H9 (cell line): ENCODE data around the gene PCSK1N. TPM values are rescaled to one million over a fixed set of nuclear protein-coding genes. Genes with fewer than 3 reads are reported as not detected.

Source experiments
- DNase-seq: peaks from one replicate; pipeline ENCODE4 v3.0.0-alpha.2; 2017
- H2AFZ ChIP-seq: one replicate; pipeline ENCODE4 v1.6.1; 2013; ENCODE audit warnings: mild to moderate bottlenecking, low read length, control low read depth, moderate library complexity
- H2AK5ac ChIP-seq: 2 replicates; pipeline ENCODE4 v1.6.1; 2013; ENCODE audit warnings: low read length, control low read depth, mixed read lengths; ENCODE audit not compliant: insufficient read length
- H2BK120ac ChIP-seq: one replicate; pipeline ENCODE4 v1.6.1; 2013; ENCODE audit warnings: low read depth, mild to moderate bottlenecking, low read length, control low read depth, inconsistent platforms; ENCODE audit not compliant: poor library complexity, severe bottlenecking
- H2BK12ac ChIP-seq: 2 replicates; pipeline ENCODE4 v1.6.1; 2013; ENCODE audit warnings: low read length, control low read depth, mixed read lengths, low read depth; ENCODE audit not compliant: insufficient read length
- H2BK15ac ChIP-seq: 2 replicates; pipeline ENCODE4 v1.6.1; 2013; ENCODE audit warnings: low read depth, low read length, control low read depth
- H2BK20ac ChIP-seq: one replicate; pipeline ENCODE4 v1.6.1; 2013; ENCODE audit warnings: low read depth, mild to moderate bottlenecking, low read length, control low read depth, inconsistent platforms; ENCODE audit not compliant: poor library complexity, severe bottlenecking
- H2BK5ac ChIP-seq: 2 replicates; pipeline ENCODE4 v1.6.1; 2013; ENCODE audit warnings: low read length, control low read depth, mixed read lengths; ENCODE audit not compliant: insufficient read length
- H3K14ac ChIP-seq: 2 replicates; pipeline ENCODE4 v1.6.1; 2013; ENCODE audit warnings: low read length, control low read depth; ENCODE audit not compliant: insufficient read depth
- H3K18ac ChIP-seq: 2 replicates; pipeline ENCODE4 v1.6.1; 2013; ENCODE audit warnings: low read depth, mild to moderate bottlenecking, mixed read lengths, low read length, control low read depth; ENCODE audit not compliant: insufficient read length
- H3K23ac ChIP-seq: 2 replicates; pipeline ENCODE4 v1.6.1; 2013; ENCODE audit warnings: low read length, control low read depth, mixed read lengths, low read depth; ENCODE audit not compliant: insufficient read length
- H3K23me2 ChIP-seq: 2 replicates; pipeline ENCODE4 v1.6.1; 2013; ENCODE audit warnings: low read depth, mild to moderate bottlenecking, mixed read lengths, low read length, control low read depth; ENCODE audit not compliant: insufficient read length, poor library complexity, severe bottlenecking
- H3K27ac ChIP-seq: 2 replicates; pipeline ENCODE4 v1.5.1; 2013; ENCODE audit warnings: low read length, control low read depth, mixed read lengths, low read depth; ENCODE audit not compliant: insufficient read length
- H3K27me3 ChIP-seq: 2 replicates; pipeline ENCODE4 v1.6.1; 2013; ENCODE audit warnings: low read length, control low read depth, inconsistent platforms; ENCODE audit not compliant: insufficient read depth
- H3K4ac ChIP-seq: 2 replicates; pipeline ENCODE4 v1.6.1; 2013; ENCODE audit warnings: low read depth, mild to moderate bottlenecking, control low read depth, inconsistent platforms, low read length, moderate library complexity
- H3K4me1 ChIP-seq: 2 replicates; pipeline ENCODE4 v1.6.1; 2013; ENCODE audit warnings: low read length, control low read depth, inconsistent platforms; ENCODE audit not compliant: insufficient read depth
- H3K4me2 ChIP-seq: 2 replicates; pipeline ENCODE4 v1.6.1; 2013; ENCODE audit warnings: low read length, control low read depth, mixed read lengths; ENCODE audit not compliant: insufficient read length, insufficient read depth
- H3K56ac ChIP-seq: 2 replicates; pipeline ENCODE4 v1.6.1; 2013; ENCODE audit warnings: low read depth, mild to moderate bottlenecking, mixed read lengths, low read length, control low read depth; ENCODE audit not compliant: insufficient read length
- H3K79me1 ChIP-seq: 2 replicates; pipeline ENCODE4 v1.6.1; 2013; ENCODE audit warnings: low read depth, mild to moderate bottlenecking, moderate library complexity, low read length, control low read depth, inconsistent platforms; ENCODE audit not compliant: insufficient read depth, poor library complexity, severe bottlenecking
- H3K79me2 ChIP-seq: 2 replicates; pipeline ENCODE4 v1.6.1; 2013; ENCODE audit warnings: low read length, control low read depth, inconsistent platforms; ENCODE audit not compliant: insufficient read depth
- H3K9ac ChIP-seq: 2 replicates; pipeline ENCODE4 v1.6.1; 2013; ENCODE audit warnings: low read length, control low read depth, mixed read lengths; ENCODE audit not compliant: insufficient read length; ENCODE audit errors: extremely low read depth
- H3K9me3 ChIP-seq: one replicate; pipeline ENCODE4 v1.6.1; 2013; ENCODE audit warnings: low read depth, low read length, inconsistent platforms; ENCODE audit not compliant: control insufficient read depth
- H3T11ph ChIP-seq: one replicate; pipeline ENCODE4 v1.6.1; 2013; ENCODE audit warnings: mild to moderate bottlenecking, low read length, control low read depth, inconsistent platforms
- H4K20me1 ChIP-seq: one replicate; pipeline ENCODE4 v1.6.1; 2013; ENCODE audit not compliant: control insufficient read depth, insufficient read length, insufficient read depth
- H4K5ac ChIP-seq: 2 replicates; pipeline ENCODE4 v1.6.1; 2013; ENCODE audit warnings: low read depth, mild to moderate bottlenecking, mixed read lengths, low read length, control low read depth; ENCODE audit not compliant: insufficient read length
- H4K8ac ChIP-seq: replicated peaks from 2 replicates; pipeline ENCODE4 v1.6.1; 2013; ENCODE audit warnings: low read length, control low read depth, mixed read lengths, low read depth; ENCODE audit not compliant: insufficient read length
- H4K91ac ChIP-seq: 2 replicates; pipeline ENCODE4 v1.6.1; 2013; ENCODE audit warnings: low read depth, mild to moderate bottlenecking, moderate library complexity, mixed read lengths, low read length, control low read depth; ENCODE audit not compliant: insufficient read length
- H3K27ac Mint-ChIP-seq, 3 experiments: 2 replicates in 2 of 3; 3 replicates in 1 of 3; pipeline ENCODE4 v1.8.0; 2020 to 2021; ENCODE audit warnings: mixed read lengths in 3 of 3, mild to moderate bottlenecking in 1 of 3, moderate library complexity in 1 of 3
- H3K27me3 Mint-ChIP-seq: 2 replicates; pipeline ENCODE4 v1.8.0; 2021; ENCODE audit warnings: low read depth, mild to moderate bottlenecking, moderate library complexity, mixed read lengths
- H3K36me3 Mint-ChIP-seq, 3 experiments: 2 replicates in 2 of 3; 3 replicates in 1 of 3; pipeline ENCODE4 v1.8.0; 2020 to 2021; ENCODE audit warnings: low read depth in 3 of 3, mixed read lengths in 3 of 3; ENCODE audit not compliant: insufficient read depth in 1 of 3
- H3K4me1 Mint-ChIP-seq, 2 experiments: 2 replicates each; pipeline ENCODE4 v1.8.0; 2020; ENCODE audit warnings: mixed read lengths in 2 of 2
- H3K4me3 Mint-ChIP-seq, 2 experiments: 2 replicates in 1 of 2; 3 replicates in 1 of 2; pipeline ENCODE4 v1.8.0; 2020 to 2021; ENCODE audit warnings: mild to moderate bottlenecking in 2 of 2, mixed read lengths in 2 of 2, moderate library complexity in 1 of 2
- H3K9me3 Mint-ChIP-seq, 2 experiments: 2 replicates in 1 of 2; 3 replicates in 1 of 2; pipeline ENCODE4 v1.8.0; 2020; ENCODE audit warnings: mild to moderate bottlenecking in 2 of 2, mixed read lengths in 2 of 2, moderate library complexity in 1 of 2
- CTCF ChIP-seq: fragments of 200-600 bp; sonication (generic); conservative IDR thresholded peaks from 3 replicates; pipeline ENCODE4 v1.8.0; 2021; ENCODE audit warnings: antibody characterized with exemption, mild to moderate bottlenecking
- WGBS: extraction: QIAGEN DNeasy Blood & Tissue Kit; methylation state at CpG from one replicate; pipeline ENCODE4 v1.1.7; 2013; ENCODE audit warnings: missing lambda C conversion rate, low lambda C conversion rate, mixed read lengths; ENCODE audit not compliant: insufficient read length; ENCODE audit errors: extremely low coverage; 5-methylcytosine and 5-hydroxymethylcytosine counted together
- total RNA-seq: library from RNA; stranded (reverse); gene quantifications from 2 replicates; pipeline ENCODE4 v1.2.1, GENCODE V29; 2021

The PCSK1N gene
- total RNA-seq, 1 experiment from 2014 or later: 3.9 TPM

- Histone ChIP-seq H3K18ac (no peak overlapping the region), H3K14ac (no peak overlapping the region), H3K4ac (no peak overlapping the region), H3K9ac (no peak overlapping the region), H3K27me3 (peaks cover 12% of the 10 kb centered on the region), H2BK20ac (no peak overlapping the region), H3K9me3 (peaks cover 20% of the 10 kb centered on the region), H3K23me2 (peaks cover 4% of the 10 kb centered on the region), H3K56ac (no peak overlapping the region), H3K79me2 (no peaks in the 10 kb centered on the region), H4K91ac (no peak overlapping the region), H4K8ac (no peak overlapping the region), H2AFZ (no peak overlapping the region), H4K20me1 (no peaks in the 10 kb centered on the region), H3T11ph (no peak overlapping the region), H2BK120ac (no peak overlapping the region), H2BK15ac (no peak overlapping the region), H2BK12ac (no peak overlapping the region), H2BK5ac (no peak overlapping the region), H3K4me2 (no peak overlapping the region), H3K4me1 (no peaks in the 10 kb centered on the region), H3K23ac (no peak overlapping the region), H2AK5ac (no peak overlapping the region), H3K27ac (no peak overlapping the region), H3K79me1 (no peaks in the 10 kb centered on the region), H4K5ac (no peak overlapping the region)
- no CpG with 5 or more reads among the region's 9 CpGs for WGBS
- H3K9me3 Mint-ChIP-seq: peaks cover 65 to 77% of the 10 kb centered on the region in 2 experiments
- H3K36me3 Mint-ChIP-seq: peaks cover 0 to 10% (median 0%) of the 10 kb centered on the region in 3 experiments; a peak in 5 of 7 replicates
- peak; percentile 13; the same call in 1 of the 3 replicates for TF ChIP-seq CTCF
- H3K27me3 Mint-ChIP-seq: peaks cover 75% of the 10 kb centered on the region
- H3K27ac Mint-ChIP-seq: no peak overlapping the region
- DNase-seq: no peak
- H3K4me3 Mint-ChIP-seq: peak overlapping the region in 1 of 2 experiments; percentile 88; a peak in 2 of 5 replicates
- peaks cover 8 to 12% of the 10 kb centered on the region in 2 experiments for H3K4me1 Mint-ChIP-seq
These were observed 1.8 kb downstream of the PCSK1N start for GRCh38 chrX:48833542-48834138.
